Chondrocyte (in vitro differentiated cells): ENCODE data around the gene FOS. TPM values are rescaled to one million over a fixed set of nuclear protein-coding genes. Genes with fewer than 3 reads are reported as not detected.
A peak's percentile ranks its signal among the peaks of the same experiment; 100 is the strongest.

ENCODE experiments used
- DNase-seq: peaks from one replicate; pipeline ENCODE4 v3.0.0; 2021; ENCODE audit warnings: mixed read lengths, low spot score
- H3K27ac Mint-ChIP-seq: one replicate; pipeline ENCODE4 v1.8.0; 2021; ENCODE audit warnings: mild to moderate bottlenecking, moderate library complexity, mixed read lengths; ENCODE audit not compliant: unreplicated experiment
- H3K27me3 Mint-ChIP-seq: 2 replicates; pipeline ENCODE4 v1.8.0; 2021; ENCODE audit warnings: low read depth, mixed read lengths
- H3K36me3 Mint-ChIP-seq: 2 replicates; pipeline ENCODE4 v1.8.0; 2021; ENCODE audit warnings: low read depth, mixed read lengths
- H3K4me1 Mint-ChIP-seq: 2 replicates; pipeline ENCODE4 v1.8.0; 2021; ENCODE audit warnings: low read depth, mild to moderate bottlenecking, mixed read lengths
- H3K4me3 Mint-ChIP-seq: one replicate; pipeline ENCODE4 v1.8.0; 2021; ENCODE audit warnings: mild to moderate bottlenecking, moderate library complexity, mixed read lengths; ENCODE audit not compliant: unreplicated experiment
- H3K9me3 Mint-ChIP-seq: 2 replicates; pipeline ENCODE4 v1.8.0; 2021; ENCODE audit warnings: low read depth, mixed read lengths
- total RNA-seq: library from RNA; stranded (reverse); gene quantifications from 3 replicates; pipeline ENCODE4 v1.2.1, GENCODE V29; 2021
- TF ChIP-seq, protein P1 (sequence below): fragments of 200-600 bp; sonication (generic); IDR thresholded peaks from 2 replicates; pipeline ENCODE4 v1.5.0; 2021; ENCODE audit warnings: antibody characterized with exemption, mild to moderate bottlenecking, moderate library complexity

FOS gene
- total RNA-seq, 1 donor from 2014 or later, result 152 TPM

DNA sequence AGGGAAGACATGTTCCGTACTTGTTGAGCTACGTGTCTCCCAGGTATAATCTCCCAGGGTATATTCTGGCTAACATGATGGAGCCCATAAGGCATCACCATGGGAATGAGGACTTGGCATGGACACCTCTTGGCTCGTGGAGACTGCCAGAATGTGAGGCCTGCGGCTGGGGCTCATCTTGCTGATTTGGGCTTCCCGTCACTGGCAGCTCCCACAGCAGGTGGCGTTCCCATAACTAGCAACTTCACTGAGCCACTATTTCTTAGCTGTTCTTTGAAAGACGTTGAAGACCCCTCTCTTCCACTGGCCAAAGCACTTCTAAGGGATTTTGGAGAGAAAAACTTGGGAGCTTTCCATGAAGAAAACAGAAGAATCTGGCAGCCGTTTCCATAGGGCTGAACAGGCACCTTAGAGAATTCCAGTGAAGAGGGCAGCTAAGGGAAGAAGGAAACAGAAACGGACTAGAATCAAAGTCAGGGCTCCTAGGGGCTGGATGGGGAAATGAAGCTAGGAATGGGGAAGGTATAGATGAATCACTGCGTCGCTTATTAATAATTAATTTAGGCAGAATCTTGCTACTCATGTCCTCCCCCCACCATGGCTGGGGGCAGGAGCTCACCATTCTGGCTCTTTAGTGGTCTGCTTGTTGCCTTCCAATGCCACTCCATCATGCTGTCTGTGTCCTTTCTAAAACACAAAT, 39.7 kb upstream of the FOS start:
- TF ChIP-seq, protein P1, sequence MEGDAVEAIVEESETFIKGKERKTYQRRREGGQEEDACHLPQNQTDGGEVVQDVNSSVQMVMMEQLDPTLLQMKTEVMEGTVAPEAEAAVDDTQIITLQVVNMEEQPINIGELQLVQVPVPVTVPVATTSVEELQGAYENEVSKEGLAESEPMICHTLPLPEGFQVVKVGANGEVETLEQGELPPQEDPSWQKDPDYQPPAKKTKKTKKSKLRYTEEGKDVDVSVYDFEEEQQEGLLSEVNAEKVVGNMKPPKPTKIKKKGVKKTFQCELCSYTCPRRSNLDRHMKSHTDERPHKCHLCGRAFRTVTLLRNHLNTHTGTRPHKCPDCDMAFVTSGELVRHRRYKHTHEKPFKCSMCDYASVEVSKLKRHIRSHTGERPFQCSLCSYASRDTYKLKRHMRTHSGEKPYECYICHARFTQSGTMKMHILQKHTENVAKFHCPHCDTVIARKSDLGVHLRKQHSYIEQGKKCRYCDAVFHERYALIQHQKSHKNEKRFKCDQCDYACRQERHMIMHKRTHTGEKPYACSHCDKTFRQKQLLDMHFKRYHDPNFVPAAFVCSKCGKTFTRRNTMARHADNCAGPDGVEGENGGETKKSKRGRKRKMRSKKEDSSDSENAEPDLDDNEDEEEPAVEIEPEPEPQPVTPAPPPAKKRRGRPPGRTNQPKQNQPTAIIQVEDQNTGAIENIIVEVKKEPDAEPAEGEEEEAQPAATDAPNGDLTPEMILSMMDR, result no peak
- H3K27ac Mint-ChIP-seq, result peak overlapping the region; percentile 67
- no peak overlapping the region for H3K4me3 Mint-ChIP-seq
- no peak for DNase-seq
- H3K36me3 Mint-ChIP-seq, result no peaks in the 10 kb centered on the region
- H3K9me3 Mint-ChIP-seq, result peaks cover 2% of the 10 kb centered on the region
- H3K27me3 Mint-ChIP-seq, result no peaks in the 10 kb centered on the region
- H3K4me1 Mint-ChIP-seq, result peaks cover 49% of the 10 kb centered on the region

DNA sequence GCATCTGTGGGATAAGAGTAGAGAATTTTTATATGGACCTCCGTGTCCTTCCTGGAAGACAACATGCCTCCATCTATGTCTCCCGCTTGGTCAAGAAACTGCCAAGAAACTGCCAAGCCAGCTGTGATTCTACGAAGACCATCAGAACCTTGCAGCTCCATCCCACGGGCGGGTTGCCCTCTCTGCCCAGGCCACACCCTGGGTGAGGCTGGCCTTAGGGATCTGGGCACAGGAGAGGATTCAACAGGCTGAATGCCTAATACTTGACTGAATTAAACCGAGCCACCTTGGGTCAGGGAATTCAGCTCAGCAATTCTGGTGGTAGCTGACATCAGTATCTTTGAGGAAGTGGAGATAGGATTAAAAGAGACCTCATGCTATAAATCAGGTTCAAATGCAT, 37.8 kb upstream of the FOS start:
- Mint-ChIP-seq H3K4me1 (peaks cover 40% of the 10 kb centered on the region), H3K4me3 (no peak overlapping the region), H3K27me3 (no peaks in the 10 kb centered on the region), H3K36me3 (no peaks in the 10 kb centered on the region), H3K27ac (no peak overlapping the region), H3K9me3 (no peaks in the 10 kb centered on the region)
- DNase-seq, result no peak
- TF ChIP-seq, protein P1, result no peak

DNA sequence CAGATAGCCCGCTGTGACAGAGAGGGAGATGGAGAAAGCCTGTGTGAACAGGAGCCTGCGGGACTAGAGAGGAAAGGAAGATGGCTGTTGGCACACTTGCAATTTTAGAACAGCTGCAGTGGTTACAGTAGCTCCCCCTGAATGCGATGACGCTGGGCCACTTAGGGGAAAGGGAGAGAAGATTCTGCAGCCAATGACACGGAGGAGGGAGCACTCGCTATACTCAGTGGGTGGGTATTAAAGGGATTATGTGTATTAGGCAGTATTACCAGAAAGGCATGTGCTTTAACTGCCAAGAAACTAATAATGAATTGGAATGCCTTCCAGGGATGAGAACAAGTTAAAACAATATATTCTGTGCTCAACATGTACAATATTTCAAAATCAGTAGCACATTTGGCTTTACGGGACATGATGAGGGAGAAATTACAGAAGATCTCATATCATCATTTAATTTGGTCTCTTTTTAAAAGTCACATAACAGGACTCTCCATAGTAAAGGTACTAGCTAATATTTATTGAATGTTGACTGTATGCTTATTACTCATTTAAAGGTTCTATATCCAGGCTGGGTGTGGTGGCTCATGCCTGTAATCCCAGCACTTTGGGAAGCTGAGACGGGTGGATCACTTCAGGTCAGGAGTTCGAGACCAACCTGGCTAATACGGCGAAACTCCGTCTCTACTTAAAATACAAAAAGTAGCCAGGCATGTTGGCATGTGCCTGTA, 35.9 kb upstream of the FOS start:
- no peaks in the 10 kb centered on the region for H3K36me3 Mint-ChIP-seq
- H3K9me3 Mint-ChIP-seq, result no peaks in the 10 kb centered on the region
- peak overlapping the region; percentile 19 for H3K27ac Mint-ChIP-seq
- peaks cover 27% of the 10 kb centered on the region for H3K4me1 Mint-ChIP-seq
- peaks cover 3% of the 10 kb centered on the region for H3K27me3 Mint-ChIP-seq
- H3K4me3 Mint-ChIP-seq, result no peak overlapping the region
- TF ChIP-seq, protein P1, result no peak
- no peak for DNase-seq

DNA sequence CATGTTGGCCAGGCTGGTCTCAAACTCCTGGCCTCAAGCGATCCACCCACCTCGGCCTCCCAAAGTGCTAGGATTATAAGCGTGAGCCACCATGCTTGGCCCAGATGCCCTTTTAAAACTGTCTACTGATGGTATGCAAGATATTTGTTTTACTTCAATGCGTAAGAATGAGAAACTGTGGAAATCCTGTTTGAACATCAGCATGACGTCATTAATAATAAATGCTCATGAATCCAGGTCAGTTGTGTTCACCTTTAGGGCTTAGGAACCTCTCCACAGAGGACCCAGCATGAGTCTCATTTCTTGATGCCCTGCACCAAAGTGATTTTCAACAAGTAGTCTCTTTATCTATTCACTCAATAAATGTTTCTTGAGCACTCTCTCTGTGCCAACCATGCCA, 34.5 kb upstream of the FOS start:
- TF ChIP-seq, protein P1, result no peak
- Mint-ChIP-seq H3K27ac (no peak overlapping the region), H3K4me3 (no peak overlapping the region), H3K9me3 (no peaks in the 10 kb centered on the region), H3K4me1 (peaks cover 13% of the 10 kb centered on the region), H3K36me3 (no peaks in the 10 kb centered on the region), H3K27me3 (peaks cover 3% of the 10 kb centered on the region)
- DNase-seq, result no peak

DNA sequence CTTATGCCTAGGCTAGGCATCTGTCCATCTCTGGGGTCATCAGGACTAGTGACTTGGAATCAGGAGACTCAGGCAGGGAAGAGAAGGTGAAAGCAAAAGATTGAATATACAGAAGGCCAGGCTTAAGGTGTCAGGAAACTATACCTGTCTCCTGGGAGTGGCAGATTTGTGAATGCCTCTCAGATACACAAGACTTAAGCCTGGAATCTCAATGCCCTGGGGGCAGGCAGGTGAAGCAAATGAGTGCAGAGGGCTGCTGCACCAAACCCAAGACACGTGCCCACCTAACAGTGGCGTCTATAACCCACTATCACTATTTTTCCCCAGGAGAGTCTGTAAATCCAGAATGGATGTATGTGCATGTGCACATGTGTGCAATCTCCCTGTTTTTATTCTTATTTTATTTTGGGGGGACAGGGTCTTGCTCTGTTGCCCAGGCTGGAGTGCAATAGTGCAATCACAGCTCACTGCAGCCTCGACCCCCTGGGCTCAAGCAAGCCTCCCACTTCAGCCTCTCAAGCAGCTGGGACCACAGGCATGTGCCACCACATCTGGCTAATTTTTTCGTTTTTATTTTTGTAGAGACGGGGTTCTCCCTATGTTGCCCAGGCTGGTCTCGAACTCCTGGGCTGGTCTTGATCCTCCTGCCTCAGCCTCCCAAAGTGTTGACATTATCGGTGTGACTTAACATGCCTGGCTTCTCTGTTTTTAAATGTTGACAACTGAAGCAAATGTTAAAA, 31.9 kb upstream of the FOS start:
- Mint-ChIP-seq H3K9me3 (no peaks in the 10 kb centered on the region), H3K36me3 (no peaks in the 10 kb centered on the region), H3K27me3 (peaks cover 3% of the 10 kb centered on the region), H3K27ac (no peak overlapping the region), H3K4me1 (peaks cover 7% of the 10 kb centered on the region), H3K4me3 (no peak overlapping the region)
- peak; percentile 12 for DNase-seq
- TF ChIP-seq, protein P1, result no peak
